GM12872 (cell line): ENCODE results near the gene TNRC6A.

Experiments
- TF ChIP-seq, protein P1 (sequence below): IDR thresholded peaks from 3 replicates; pipeline ENCODE4 v1.5.1; 2011; ENCODE audit warnings: low read depth, mild to moderate bottlenecking, low read length, moderate library complexity; ENCODE audit not compliant: insufficient read depth

TNRC6A gene

DNA sequence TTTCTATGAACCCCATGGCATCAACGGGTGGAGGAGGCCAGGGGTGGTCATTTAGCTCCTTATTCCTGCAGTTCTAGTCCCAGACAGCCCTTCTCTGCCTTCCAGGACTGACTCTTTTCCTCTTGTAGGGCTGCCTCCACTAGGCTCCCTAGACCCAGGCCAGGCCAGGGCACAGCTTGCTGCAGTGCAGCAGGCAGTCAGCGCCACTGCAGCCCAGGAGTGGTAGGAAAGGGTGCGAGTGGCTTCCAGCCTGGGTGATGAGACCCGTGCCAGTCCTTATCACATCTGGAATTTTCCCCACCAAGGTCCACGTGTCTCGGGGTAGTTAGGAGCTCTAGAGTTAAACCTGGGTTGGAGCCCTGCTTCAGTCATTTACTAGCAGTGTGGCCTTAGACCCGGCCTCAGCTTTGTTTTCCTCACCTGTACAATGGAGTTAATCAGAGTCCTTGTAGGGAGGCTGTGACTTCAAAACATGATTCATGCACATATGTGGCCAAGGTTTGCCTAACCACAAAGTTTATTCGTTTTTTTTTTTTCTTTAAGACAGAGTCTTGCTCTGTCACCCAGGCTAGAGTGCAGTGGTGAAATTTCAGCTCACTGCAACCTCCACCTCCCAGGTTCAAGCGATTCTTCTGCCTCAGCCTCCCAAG lies 121.0 kb downstream of the TNRC6A start:
- TF ChIP-seq, protein P1, sequence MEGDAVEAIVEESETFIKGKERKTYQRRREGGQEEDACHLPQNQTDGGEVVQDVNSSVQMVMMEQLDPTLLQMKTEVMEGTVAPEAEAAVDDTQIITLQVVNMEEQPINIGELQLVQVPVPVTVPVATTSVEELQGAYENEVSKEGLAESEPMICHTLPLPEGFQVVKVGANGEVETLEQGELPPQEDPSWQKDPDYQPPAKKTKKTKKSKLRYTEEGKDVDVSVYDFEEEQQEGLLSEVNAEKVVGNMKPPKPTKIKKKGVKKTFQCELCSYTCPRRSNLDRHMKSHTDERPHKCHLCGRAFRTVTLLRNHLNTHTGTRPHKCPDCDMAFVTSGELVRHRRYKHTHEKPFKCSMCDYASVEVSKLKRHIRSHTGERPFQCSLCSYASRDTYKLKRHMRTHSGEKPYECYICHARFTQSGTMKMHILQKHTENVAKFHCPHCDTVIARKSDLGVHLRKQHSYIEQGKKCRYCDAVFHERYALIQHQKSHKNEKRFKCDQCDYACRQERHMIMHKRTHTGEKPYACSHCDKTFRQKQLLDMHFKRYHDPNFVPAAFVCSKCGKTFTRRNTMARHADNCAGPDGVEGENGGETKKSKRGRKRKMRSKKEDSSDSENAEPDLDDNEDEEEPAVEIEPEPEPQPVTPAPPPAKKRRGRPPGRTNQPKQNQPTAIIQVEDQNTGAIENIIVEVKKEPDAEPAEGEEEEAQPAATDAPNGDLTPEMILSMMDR: no peak

DNA sequence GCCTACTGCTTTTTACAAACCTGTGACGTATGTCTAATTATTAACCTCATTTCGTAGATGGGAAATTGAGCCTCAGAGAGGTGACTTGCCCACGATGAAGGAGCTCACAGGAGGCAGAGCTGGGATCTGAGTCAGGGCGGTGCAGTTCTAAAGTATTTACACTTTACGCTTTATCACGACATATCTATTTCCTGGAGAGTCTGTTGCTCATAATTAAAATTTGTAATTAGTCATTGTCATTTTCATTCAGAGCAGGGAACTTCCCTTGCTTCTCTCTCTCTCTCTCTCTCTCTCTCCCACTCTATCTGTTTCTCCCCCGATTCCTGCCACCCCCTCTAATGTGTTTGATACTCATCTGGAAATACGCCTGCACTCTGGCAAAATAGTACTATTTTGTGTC lies 122.2 kb downstream of the TNRC6A start:
- TF ChIP-seq, protein P1: no peak

DNA sequence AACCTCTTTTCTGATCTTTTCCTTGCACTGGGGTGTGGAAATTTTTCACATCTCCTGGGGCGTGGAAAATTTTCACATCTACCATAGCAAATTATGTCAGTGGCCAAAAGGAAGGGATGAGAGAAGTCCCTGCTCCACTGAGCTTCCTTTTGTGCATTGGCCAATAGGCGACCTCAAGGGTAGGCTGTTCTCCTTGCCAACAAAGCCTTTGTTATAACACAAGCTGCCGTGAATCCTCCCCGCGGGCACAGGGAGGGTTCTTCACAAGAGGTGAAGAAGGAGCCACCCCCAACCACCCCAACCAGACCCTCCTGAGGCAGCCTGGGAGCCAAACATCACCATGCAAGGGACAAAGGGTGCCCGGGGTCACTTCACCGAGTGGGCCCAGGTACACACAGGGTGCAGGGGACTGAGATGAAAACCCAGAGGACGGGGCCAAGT lies 122.8 kb downstream of the TNRC6A start:
- TF ChIP-seq, protein P1: no peak

DNA sequence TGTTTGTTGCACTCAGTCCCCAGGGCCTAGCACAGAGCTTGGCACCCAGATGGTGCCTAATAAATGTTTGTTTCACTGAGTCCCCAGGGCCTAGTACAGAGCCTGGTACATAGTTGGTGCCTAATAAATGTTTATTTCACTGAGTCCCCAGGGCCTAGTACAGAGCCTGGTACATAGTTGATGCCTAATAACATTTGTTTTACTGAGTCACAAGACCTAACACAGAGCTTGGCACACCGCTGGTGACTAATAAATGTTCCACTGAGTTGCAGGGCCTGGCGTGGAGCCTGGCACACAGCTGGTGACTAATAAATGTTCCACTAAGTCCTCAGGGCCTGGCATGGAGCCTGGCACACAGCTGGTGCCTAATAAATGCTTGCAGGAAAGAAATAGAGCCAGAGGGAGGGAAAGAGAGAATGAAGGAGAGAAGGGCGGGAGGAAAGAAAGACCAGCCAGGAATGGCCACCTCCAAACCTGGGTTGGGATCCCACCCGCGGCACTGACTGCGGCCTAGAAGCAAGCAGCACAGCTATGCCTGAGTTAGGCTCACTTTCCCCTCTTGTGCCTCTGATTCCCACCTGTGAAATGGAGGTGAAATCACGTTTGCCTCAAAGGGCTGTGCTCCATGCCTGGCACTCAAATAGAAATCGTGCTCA lies 123.8 kb downstream of the TNRC6A start:
- TF ChIP-seq, protein P1: no peak

DNA sequence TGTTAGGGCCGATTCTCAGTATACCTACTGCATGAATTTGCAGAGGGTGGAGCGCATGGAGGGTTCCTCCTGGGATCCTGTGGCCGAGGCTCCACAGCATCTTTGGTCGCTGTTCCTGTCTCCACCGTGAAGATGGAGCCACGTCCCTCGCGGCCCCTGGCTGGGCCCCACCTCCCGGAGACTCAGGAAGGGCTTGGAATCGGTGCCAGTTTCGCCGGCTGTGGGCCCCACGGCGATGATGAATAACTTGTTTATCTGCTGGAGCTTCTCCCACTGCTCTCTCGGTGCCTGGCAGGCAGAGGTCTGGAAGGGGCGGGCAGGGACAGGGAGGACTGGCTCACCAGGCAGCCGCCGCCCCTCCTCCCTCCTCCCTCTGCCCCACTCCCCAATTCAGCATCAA lies 124.4 kb downstream of the TNRC6A start:
- TF ChIP-seq, protein P1: no peak

DNA sequence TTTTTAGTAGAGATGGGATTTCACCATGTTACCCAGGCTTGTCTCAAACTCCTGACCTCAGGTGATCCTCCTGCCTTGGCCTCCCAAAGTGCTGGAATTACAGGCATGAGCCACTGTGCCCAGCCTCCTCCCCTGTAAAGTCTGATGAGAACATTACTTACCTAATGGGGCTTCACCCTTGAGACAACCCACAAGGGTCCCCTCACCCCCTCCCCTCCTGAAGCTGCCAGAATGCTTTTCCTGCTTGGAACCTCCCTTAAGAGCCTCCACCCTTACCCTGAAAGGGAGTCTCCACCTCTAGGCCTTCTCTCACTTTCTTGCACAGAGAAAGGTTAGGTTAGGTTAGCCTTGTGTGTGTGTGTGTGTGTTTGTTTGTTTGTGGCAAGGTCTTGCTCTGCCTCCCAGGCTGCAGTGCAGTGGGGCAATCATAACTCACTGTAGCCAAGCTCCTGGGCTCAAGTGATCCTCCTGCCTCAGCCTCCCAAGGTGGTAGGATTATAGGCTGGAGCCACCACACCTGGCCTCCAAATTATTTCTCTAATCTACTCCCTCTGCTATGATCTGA lies 125.2 kb downstream of the TNRC6A start:
- TF ChIP-seq, protein P1: no peak

DNA sequence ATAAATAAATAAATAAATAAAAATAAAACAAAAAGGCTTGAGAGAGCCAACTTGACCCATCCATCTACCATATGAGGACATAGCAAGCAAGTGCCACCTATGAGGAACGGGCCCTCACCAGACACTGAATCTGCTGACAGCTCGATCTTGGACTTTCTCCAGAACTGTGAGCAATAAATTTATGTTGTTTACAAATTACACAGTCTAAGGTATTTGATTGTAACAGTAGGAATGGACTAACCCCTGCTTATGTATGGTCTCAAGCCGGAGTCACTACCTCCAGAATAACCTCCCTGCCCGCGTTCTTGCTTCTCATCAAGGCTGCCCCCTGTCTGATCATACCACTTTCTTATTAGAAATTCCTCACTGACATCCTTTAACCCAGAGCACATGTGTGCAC lies 126.2 kb downstream of the TNRC6A start:
- TF ChIP-seq, protein P1: no peak
